Measurements from ENCODE around the gene SMTN.

Gene SMTN

DNA sequence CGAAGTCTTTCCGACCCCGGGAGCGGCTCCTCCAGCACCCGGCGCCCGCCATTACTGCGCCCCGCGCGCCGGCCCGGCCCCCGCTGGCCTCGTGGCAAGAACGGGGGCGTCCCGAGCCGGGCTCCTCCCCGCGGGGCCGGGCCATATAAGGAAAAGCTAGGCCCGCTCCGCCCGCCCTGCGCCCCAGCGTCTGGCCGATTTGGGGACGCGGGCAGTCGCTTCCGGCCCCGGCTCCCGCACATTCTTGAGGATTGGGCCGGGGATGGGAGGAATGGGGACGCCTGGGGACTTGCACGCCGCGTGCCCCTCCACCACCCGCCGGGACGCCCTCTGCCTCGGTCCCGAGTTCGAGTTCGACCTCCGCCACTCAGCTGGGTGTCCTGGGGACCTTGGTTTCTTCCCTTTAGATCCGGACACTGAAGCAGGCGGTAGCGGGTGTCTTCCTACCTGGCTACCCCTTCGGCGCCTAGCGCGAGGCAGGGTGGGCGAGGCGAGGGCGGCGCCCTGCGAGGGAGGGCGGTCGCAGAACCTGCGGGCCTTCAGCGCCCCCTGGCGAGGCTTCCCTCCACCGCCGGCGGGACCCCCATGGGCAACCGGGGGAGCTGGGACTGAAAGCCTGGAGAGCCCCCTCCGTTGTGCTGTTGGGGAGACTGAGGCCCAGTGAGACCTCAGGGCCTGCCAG is 3.8 kb downstream of the SMTN start:
- H3K27ac ChIP-seq: peak overlapping the region; percentile 85

DNA sequence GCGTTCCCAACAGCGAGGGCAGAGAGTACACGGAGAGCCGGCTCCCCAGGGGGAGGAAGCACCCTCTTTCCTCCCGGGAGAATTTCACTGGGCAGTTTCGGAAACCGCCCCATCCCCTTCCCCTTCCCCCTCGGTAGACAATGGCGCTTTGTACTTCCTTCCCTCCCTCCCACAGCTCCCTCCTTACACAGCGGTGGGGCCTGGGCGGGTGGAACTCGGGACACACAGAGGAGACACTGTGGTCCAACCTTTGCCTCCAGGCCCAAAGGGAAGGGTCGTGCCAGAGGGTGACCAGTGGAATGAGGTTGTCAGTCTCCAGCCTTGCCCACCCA is 4.3 kb downstream of the SMTN start:
- TF ChIP-seq, protein P1, sequence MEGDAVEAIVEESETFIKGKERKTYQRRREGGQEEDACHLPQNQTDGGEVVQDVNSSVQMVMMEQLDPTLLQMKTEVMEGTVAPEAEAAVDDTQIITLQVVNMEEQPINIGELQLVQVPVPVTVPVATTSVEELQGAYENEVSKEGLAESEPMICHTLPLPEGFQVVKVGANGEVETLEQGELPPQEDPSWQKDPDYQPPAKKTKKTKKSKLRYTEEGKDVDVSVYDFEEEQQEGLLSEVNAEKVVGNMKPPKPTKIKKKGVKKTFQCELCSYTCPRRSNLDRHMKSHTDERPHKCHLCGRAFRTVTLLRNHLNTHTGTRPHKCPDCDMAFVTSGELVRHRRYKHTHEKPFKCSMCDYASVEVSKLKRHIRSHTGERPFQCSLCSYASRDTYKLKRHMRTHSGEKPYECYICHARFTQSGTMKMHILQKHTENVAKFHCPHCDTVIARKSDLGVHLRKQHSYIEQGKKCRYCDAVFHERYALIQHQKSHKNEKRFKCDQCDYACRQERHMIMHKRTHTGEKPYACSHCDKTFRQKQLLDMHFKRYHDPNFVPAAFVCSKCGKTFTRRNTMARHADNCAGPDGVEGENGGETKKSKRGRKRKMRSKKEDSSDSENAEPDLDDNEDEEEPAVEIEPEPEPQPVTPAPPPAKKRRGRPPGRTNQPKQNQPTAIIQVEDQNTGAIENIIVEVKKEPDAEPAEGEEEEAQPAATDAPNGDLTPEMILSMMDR (IDR thresholded peaks at IDR 0.05; ENCODE audit: low read depth, low read length): no peak
- no peak for DNase-seq
- Histone ChIP-seq H3K9me3 (ENCODE audit: severe bottlenecking) (no peaks in the 10 kb centered on the region), H3K4me3 (ENCODE audit: low read depth, low read length) (peak overlapping the region; percentile 64), H3K27me3 (ENCODE audit: insufficient read depth, low read depth, severe bottlenecking) (no peaks in the 10 kb centered on the region), H3K27ac (peak overlapping the region; percentile 85), H3K36me3 (peaks cover 21% of the 10 kb centered on the region)

More for the DNA sequence above, 3.8 kb downstream of the SMTN start:
- no peaks in the 10 kb centered on the region for H3K9me3 ChIP-seq (ENCODE audit: severe bottlenecking)
- H3K4me3 ChIP-seq (ENCODE audit: low read depth, low read length): peak overlapping the region; percentile 64
- TF ChIP-seq, protein P1 (IDR thresholded peaks at IDR 0.05; ENCODE audit: low read depth, low read length): peak; percentile 84
- peaks cover 21% of the 10 kb centered on the region for H3K36me3 ChIP-seq
- no peaks in the 10 kb centered on the region for H3K27me3 ChIP-seq (ENCODE audit: insufficient read depth, low read depth, severe bottlenecking)
- DNase-seq: peak; percentile 82

DNA sequence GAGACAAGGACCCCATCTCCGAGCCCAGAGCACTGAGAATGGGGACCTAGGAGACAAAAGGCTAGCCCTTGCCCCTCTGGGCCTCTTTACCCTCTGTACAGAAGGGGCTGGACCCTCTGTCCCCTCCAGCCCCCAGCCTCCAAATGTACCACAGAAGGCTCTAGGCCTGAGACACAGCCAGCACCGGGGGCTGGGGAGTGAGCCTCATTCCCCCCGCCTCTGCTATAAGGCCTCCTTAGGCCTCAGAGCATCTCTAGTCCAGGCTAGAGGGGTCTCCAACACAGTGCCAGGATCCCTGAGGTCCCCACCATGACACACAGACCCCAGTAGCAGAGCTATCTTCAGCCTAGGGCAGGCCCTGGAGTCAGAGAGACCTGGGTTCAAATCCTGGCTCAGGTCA is 4.8 kb downstream of the SMTN start:
- peaks cover 21% of the 10 kb centered on the region for H3K36me3 ChIP-seq
- TF ChIP-seq, protein P1 (IDR thresholded peaks at IDR 0.05; ENCODE audit: low read depth, low read length): no peak
- no peak overlapping the region; the same call in 1 of the 2 replicates for H3K27ac ChIP-seq
- DNase-seq: no peak
- H3K9me3 ChIP-seq (ENCODE audit: severe bottlenecking): no peaks in the 10 kb centered on the region
- H3K27me3 ChIP-seq (ENCODE audit: insufficient read depth, low read depth, severe bottlenecking): no peaks in the 10 kb centered on the region
- H3K4me3 ChIP-seq (ENCODE audit: low read depth, low read length): no peak overlapping the region

DNA sequence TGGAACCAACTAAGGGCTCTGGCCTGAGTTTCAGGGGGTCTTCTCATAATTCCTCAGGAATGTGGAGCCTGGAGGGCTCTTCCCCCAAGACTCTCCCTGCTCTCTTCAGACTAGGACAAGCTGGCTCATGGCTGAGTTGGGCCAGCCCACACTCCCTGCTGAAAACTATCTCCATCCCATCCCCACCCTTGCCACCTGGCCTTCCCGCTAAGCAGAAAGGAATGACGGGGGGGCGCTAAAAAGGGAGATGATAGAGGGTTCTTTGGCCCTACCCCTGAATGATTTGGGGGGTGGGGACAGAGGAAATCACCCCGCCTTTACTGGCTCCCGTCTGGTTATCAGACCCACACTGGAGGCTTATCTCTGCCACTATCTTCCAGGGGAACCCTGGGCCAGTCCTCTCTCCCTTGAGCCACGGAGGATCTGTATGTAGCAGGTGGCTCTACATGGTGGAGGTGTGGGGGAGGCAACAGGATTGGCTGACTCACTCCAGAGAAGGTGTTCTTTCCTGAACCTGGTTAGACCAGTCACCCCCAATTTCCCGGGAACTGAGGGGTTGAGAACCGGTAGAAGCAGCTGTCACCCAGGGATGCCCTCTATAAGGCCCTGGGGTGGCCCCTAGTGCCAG is 5.7 kb downstream of the SMTN start:
- Histone ChIP-seq H3K4me3 (ENCODE audit: low read depth, low read length) (no peak overlapping the region), H3K9me3 (ENCODE audit: severe bottlenecking) (no peaks in the 10 kb centered on the region), H3K36me3 (peaks cover 30% of the 10 kb centered on the region), H3K27me3 (ENCODE audit: insufficient read depth, low read depth, severe bottlenecking) (no peaks in the 10 kb centered on the region), H3K27ac (no peak overlapping the region)
- DNase-seq: no peak
- TF ChIP-seq, protein P1 (IDR thresholded peaks at IDR 0.05; ENCODE audit: low read depth, low read length): no peak

DNA sequence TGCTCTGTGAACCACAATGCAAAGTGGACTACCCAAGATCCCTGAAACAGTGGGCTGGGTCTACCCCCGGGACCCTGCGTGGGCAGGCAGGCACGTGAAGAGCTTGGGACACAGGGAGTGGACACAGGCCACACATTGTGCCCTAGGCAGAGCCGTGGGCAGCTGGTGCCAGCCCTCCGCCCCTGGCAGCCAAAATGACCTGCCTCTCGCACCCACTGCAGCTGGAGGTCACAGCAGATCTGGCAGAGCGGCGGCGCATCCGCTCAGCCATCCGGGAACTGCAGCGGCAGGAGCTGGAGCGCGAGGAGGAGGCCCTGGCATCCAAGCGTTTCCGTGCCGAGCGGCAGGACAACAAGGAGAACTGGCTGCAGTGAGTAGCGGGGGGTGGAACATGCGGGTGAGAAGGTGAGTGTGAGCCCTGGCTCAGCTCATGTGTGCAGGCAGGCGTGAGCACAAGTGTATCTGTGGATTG is 6.7 kb downstream of the SMTN start:
- no peaks in the 10 kb centered on the region for H3K27me3 ChIP-seq (ENCODE audit: insufficient read depth, low read depth, severe bottlenecking)
- DNase-seq: no peak
- no peak overlapping the region for H3K27ac ChIP-seq
- H3K9me3 ChIP-seq (ENCODE audit: severe bottlenecking): no peaks in the 10 kb centered on the region
- TF ChIP-seq, protein P1 (IDR thresholded peaks at IDR 0.05; ENCODE audit: low read depth, low read length): no peak
- H3K36me3 ChIP-seq: peaks cover 35% of the 10 kb centered on the region
- no peak overlapping the region for H3K4me3 ChIP-seq (ENCODE audit: low read depth, low read length)
